GM12878 (cell line): ENCODE data around the gene WDFY4. TPM values are rescaled to one million over a fixed set of nuclear protein-coding genes. Genes with fewer than 3 reads are reported as not detected.

Source experiments
- ATAC-seq: fragments of 200-7000 bp; cut with Tn5 transposase; 3 replicates; pipeline ENCODE4 v1.9.1; 2020; ENCODE audit warnings: mild to moderate bottlenecking, moderate library complexity
- BruUV-seq: library from RNA; stranded (reverse); fragments of 400-500 nt; replicated peaks from 2 replicates; lab custom pipeline; 2021; lab: Mats Ljungman, UMichigan
- CTCF ChIA-PET: fragments of 300-600 bp; sonication (Branson Sonifier 250); formaldehyde crosslinking; extraction: SDS; loops from one replicate; lab custom pipeline; 2021; ENCODE audit warnings: inconsistent platforms; lab: Yijun Ruan, JAX
- POLR2A ChIA-PET: fragments of 350-600 bp; formaldehyde crosslinking; extraction: SDS; loops from one replicate; lab custom pipeline; 2021; ENCODE audit warnings: inconsistent platforms; lab: Charles Lee
- RAD21 ChIA-PET: fragments of 300-600 bp; sonication (Branson Sonifier 250); formaldehyde crosslinking; loops from one replicate; lab custom pipeline; 2023; ENCODE audit warnings: antibody characterized with exemption; ENCODE audit not compliant: unreplicated experiment; lab: Charles Lee
- SMC1A ChIA-PET: fragments of 300-600 bp; sonication (Branson Sonifier 250); formaldehyde crosslinking; loops from one replicate; lab custom pipeline; 2023; ENCODE audit not compliant: unreplicated experiment, uncharacterized antibody; lab: Charles Lee
- DNase-seq: peaks from one replicate; pipeline ENCODE4 v3.0.0-alpha.2; 2011; ENCODE audit warnings: low read depth, low spot score
- FAIRE-seq: peaks from 3 replicates; lab custom pipeline; 2011; peaks lifted over from hg19 to GRCh38; lab: Jason Lieb, UNC
- H2AFZ ChIP-seq: 2 replicates; pipeline ENCODE4 v1.6.0; 2011; ENCODE audit warnings: low read depth, low read length, control low read depth; ENCODE audit not compliant: control insufficient read depth
- H3K27ac ChIP-seq: 2 replicates; pipeline ENCODE4 v1.5.1; 2011; ENCODE audit warnings: control low read depth; ENCODE audit not compliant: control insufficient read depth, insufficient read depth
- H3K27me3 ChIP-seq, 2 experiments: replicated peaks in 1 of 2; 2 replicates each; pipeline versions ENCODE4 v1.6.0 to v1.6.1; 2011; ENCODE audit warnings: low read length in 1 of 2; ENCODE audit not compliant: control insufficient read depth in 2 of 2, insufficient read depth in 2 of 2
- H3K36me3 ChIP-seq, 2 experiments: 2 replicates each; pipeline ENCODE4 v1.5.1; 2011; ENCODE audit warnings: low read length in 1 of 2; ENCODE audit not compliant: control insufficient read depth in 2 of 2, insufficient read depth in 2 of 2
- H3K4me1 ChIP-seq: 2 replicates; pipeline ENCODE4 v1.6.1; 2011; ENCODE audit warnings: mild to moderate bottlenecking, low read length, moderate library complexity, mixed read lengths; ENCODE audit not compliant: control insufficient read depth, insufficient read depth
- H3K4me2 ChIP-seq: 2 replicates; pipeline ENCODE4 v1.6.0; 2011; ENCODE audit warnings: control low read depth; ENCODE audit not compliant: control insufficient read depth, insufficient read depth
- H3K4me3 ChIP-seq: fragments of 200-600 bp; sonication (generic); 2 replicates; pipeline ENCODE4 v1.5.1; 2016
- H3K79me2 ChIP-seq: 2 replicates; pipeline ENCODE4 v1.6.0; 2011; ENCODE audit warnings: low read length; ENCODE audit not compliant: control insufficient read depth, insufficient read depth
- H3K9ac ChIP-seq: 2 replicates; pipeline ENCODE4 v1.8.0; 2011; ENCODE audit warnings: low read length, control low read depth, mixed read lengths; ENCODE audit not compliant: control insufficient read depth, insufficient read depth
- H3K9me3 ChIP-seq: replicated peaks from 3 replicates; pipeline ENCODE4 v1.5.1; 2011; ENCODE audit warnings: mild to moderate bottlenecking, low read length; ENCODE audit not compliant: control insufficient read depth, insufficient read depth
- H4K20me1 ChIP-seq: 2 replicates; pipeline ENCODE4 v1.6.0; 2011; ENCODE audit not compliant: control insufficient read depth, insufficient read depth
- ATF7 ChIP-seq: fragments of 450-650 bp; IDR thresholded peaks from 2 replicates; pipeline ENCODE4 v1.6.1; 2016; ENCODE audit warnings: low read depth, mild to moderate bottlenecking
- BACH1 ChIP-seq: fragments of 450-650 bp; IDR thresholded peaks from 2 replicates; pipeline ENCODE4 v1.6.1; 2017; ENCODE audit warnings: mild to moderate bottlenecking, borderline replicate concordance
- BHLHE40 ChIP-seq, 2 experiments: fragments of 450-650 bp in 1 of 2; IDR thresholded peaks; 2 replicates each; pipeline ENCODE4 v1.6.1; 2011 to 2017; ENCODE audit warnings: low read depth in 2 of 2, borderline replicate concordance in 1 of 2, improper control_type of control experiment in 1 of 2, low read length in 1 of 2, mild to moderate bottlenecking in 1 of 2
- CHD1 ChIP-seq: IDR thresholded peaks from 2 replicates; pipeline ENCODE4 v1.6.1; 2012; ENCODE audit warnings: low read depth, low read length, improper control_type of control experiment
- MTA2 ChIP-seq: fragments of 450-650 bp; IDR thresholded peaks from 2 replicates; pipeline ENCODE4 v1.6.1; 2016; ENCODE audit warnings: low read depth, mild to moderate bottlenecking, moderate library complexity
- PAX8 ChIP-seq: fragments of 450-650 bp; IDR thresholded peaks from 2 replicates; pipeline ENCODE4 v1.6.1; 2017; ENCODE audit warnings: mild to moderate bottlenecking, moderate library complexity
- SKIL ChIP-seq: fragments of 450-650 bp; IDR thresholded peaks from 2 replicates; pipeline ENCODE4 v1.6.1; 2017; ENCODE audit warnings: mild to moderate bottlenecking, low read depth, inconsistent platforms; ENCODE audit not compliant: poor library complexity, severe bottlenecking
- SRF ChIP-seq, 2 experiments: IDR thresholded peaks; 2 replicates each; pipeline ENCODE4 v1.6.1; 2011; ENCODE audit warnings: low read depth in 2 of 2, low read length in 2 of 2, mild to moderate bottlenecking in 1 of 2, moderate library complexity in 1 of 2
- ZBED1 ChIP-seq: IDR thresholded peaks from 2 replicates; pipeline ENCODE4 v1.6.1; 2016; ENCODE audit warnings: borderline replicate concordance
- ZZZ3 ChIP-seq: IDR thresholded peaks from 2 replicates; pipeline ENCODE4 v1.6.1; 2011; ENCODE audit warnings: low read depth; ENCODE audit not compliant: control insufficient read depth, insufficient read length
- WGBS: methylation state at CpG from one replicate; pipeline ENCODE4 v1.1.6; 2016; ENCODE audit warnings: low lambda C conversion rate; ENCODE audit not compliant: insufficient replicate concordance, insufficient coverage; ENCODE audit errors: missing lambda C conversion rate; 5-methylcytosine and 5-hydroxymethylcytosine counted together
- in situ Hi-C: fragments of 300-500 bp; cut with MboI; formaldehyde crosslinking; loops from 9 replicates; pipeline ENCODE4 v1.14.3; 2018; ENCODE audit warnings: mixed read lengths
- intact Hi-C: fragments of 100-400 bp; cut with micrococcal nuclease; formaldehyde crosslinking; loops from one replicate; pipeline ENCODE4 v1.14.2; 2022; ENCODE audit not compliant: unreplicated experiment
- polyA plus RNA-seq, 11 experiments: library from polyadenylated mRNA; depleted of rRNA in 4 of 11; unstranded in 6 of 11; stranded (reverse) in 5 of 11; fragments of >200 nt; fragmentation: Nextera tagmentation in 4 of 11; fragmentation: Illumina TruSeq in 1 of 11; extraction: Ambion mirVana in 4 of 11; extraction: Trizol in 1 of 11; gene quantifications; 1 replicate in 1 of 11; 2 replicates in 10 of 11; pipeline versions ENCODE4 v1.2.1 to v1.2.3, GENCODE V29; 2011 to 2016; ENCODE audit warnings: inconsistent platforms in 2 of 11, missing spikeins in 2 of 11, low read depth in 1 of 11
- total RNA-seq, 4 experiments: library from RNA; depleted of rRNA in 3 of 4; stranded (reverse); fragments of >200 nt in 3 of 4; fragmentation: Illumina TruSeq in 1 of 4; extraction: Trizol in 1 of 4; gene quantifications; 2 replicates each; pipeline versions ENCODE4 v1.2.1 to v1.2.3, GENCODE V29; 2013 to 2021
- TF ChIP-seq, protein P1 (sequence below): fragments of 450-650 bp; IDR thresholded peaks from 2 replicates; pipeline ENCODE4 v1.6.1; 2017; ENCODE audit warnings: low read depth, mild to moderate bottlenecking, moderate library complexity
- TF ChIP-seq, protein P2 (sequence below): fragments of 450-650 bp; conservative IDR thresholded peaks from 2 replicates; pipeline ENCODE4 v1.6.1; 2017; ENCODE audit warnings: mild to moderate bottlenecking, moderate library complexity

WDFY4 gene
- total and polyA plus RNA-seq, 10 of the 15 experiments (the other 5 are each of a cell fraction or from before 2014, with no cell fraction given) = 13.5 to 132 (median 47.3) TPM

DNA sequence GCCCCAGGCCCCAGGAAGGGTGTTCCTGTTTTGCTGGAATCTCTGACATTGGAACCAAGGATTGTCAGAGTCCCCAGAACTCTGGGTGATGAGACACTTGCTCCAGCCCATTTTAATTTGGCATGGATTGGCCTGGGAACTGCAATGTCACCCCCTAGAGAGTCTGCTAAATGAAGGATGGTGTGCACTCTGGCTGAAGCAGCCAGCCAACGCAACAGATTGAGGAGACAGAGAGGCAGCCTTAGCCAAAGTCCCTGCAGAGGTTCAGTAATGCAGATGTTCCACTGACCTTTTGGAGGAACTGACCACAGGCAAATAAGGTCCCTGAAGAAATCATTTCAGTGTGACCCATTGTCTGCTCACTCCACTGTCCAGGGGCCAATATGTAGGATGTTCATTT lies 241.6 kb downstream of the WDFY4 start (continued):
- TF ChIP-seq SKIL (no peak), ATF7 (no peak)

DNA sequence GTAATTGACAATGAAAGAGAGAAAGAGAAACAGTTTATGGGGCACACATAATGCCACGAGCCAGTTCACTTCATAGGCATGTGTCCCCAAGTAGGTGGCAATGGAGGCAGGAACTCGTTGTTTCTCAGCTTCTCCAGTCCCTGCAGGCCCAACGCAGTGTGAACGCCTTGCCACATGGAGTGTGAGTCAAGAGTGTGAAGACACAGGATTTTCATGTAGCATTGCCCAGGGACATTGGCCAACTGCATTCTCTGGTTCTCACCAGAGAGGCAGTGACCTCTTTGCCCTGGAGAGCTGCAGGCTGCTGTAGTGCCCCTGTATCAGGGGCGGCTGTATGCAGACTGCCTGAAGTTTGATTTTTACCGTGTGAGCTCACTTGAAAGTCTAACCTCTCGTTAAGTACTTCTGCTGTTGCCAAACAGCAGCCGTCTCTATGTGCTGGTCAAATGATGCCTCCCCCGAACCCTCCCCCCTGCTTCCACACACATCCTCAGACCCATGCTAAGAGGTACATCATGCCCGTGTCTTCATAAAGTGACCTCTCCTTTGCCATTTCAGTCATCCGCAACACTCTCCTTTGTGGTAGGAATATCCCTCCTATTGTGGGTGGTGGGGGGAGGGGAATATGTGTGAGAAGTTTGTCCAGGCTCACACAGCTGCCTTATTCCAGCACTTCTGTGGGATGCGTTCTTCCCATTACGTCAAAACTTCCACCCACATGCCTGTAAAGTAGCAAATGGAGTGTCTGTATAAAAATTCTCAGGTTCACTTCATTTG lies 242.3 kb downstream of the WDFY4 start:
- RAD21 ChIA-PET = no interaction called here
- FAIRE-seq = no peak
- CTCF ChIA-PET = no interaction called here

More for the DNA sequence above, 242.3 kb downstream of the WDFY4 start:
- Histone ChIP-seq H2AFZ (no peak overlapping the region), H3K9me3 (no peaks in the 10 kb centered on the region), H3K27ac (no peak overlapping the region), H3K79me2 (no peaks in the 10 kb centered on the region), H3K4me1 (no peaks in the 10 kb centered on the region), H3K27me3 (no peaks in the 10 kb centered on the region), H4K20me1 (no peaks in the 10 kb centered on the region), H3K36me3 (peaks cover 3 to 11% of the 10 kb centered on the region in 2 experiments; a peak in 3 of 4 replicates), H3K9ac (no peak overlapping the region), H3K4me3 (no peak overlapping the region), H3K4me2 (no peak overlapping the region)
- BruUV-seq = no TSS peak
- WGBS = 91% methylated on average over 13 of the region's 13 CpGs
- no peak for DNase-seq
- TF ChIP-seq PAX8 (no peak), BHLHE40 (IDR thresholded peaks at IDR 0.05; ENCODE audit: borderline replicate concordance in 1 of 2, low read depth in 2 of 2, low read length in 1 of 2) (no peak), BACH1 (no peak), ZZZ3 (no peak), ZBED1 (no peak), MTA2 (no peak), SRF (IDR thresholded peaks at IDR 0.05; ENCODE audit: low read depth in 2 of 2, low read length in 2 of 2) (no peak), CHD1 (no peak)
- TF ChIP-seq, protein P1, sequence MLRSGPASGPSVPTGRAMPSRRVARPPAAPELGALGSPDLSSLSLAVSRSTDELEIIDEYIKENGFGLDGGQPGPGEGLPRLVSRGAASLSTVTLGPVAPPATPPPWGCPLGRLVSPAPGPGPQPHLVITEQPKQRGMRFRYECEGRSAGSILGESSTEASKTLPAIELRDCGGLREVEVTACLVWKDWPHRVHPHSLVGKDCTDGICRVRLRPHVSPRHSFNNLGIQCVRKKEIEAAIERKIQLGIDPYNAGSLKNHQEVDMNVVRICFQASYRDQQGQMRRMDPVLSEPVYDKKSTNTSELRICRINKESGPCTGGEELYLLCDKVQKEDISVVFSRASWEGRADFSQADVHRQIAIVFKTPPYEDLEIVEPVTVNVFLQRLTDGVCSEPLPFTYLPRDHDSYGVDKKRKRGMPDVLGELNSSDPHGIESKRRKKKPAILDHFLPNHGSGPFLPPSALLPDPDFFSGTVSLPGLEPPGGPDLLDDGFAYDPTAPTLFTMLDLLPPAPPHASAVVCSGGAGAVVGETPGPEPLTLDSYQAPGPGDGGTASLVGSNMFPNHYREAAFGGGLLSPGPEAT = no peak
- TF ChIP-seq, protein P2, sequence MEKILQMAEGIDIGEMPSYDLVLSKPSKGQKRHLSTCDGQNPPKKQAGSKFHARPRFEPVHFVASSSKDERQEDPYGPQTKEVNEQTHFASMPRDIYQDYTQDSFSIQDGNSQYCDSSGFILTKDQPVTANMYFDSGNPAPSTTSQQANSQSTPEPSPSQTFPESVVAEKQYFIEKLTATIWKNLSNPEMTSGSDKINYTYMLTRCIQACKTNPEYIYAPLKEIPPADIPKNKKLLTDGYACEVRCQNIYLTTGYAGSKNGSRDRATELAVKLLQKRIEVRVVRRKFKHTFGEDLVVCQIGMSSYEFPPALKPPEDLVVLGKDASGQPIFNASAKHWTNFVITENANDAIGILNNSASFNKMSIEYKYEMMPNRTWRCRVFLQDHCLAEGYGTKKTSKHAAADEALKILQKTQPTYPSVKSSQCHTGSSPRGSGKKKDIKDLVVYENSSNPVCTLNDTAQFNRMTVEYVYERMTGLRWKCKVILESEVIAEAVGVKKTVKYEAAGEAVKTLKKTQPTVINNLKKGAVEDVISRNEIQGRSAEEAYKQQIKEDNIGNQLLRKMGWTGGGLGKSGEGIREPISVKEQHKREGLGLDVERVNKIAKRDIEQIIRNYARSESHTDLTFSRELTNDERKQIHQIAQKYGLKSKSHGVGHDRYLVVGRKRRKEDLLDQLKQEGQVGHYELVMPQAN = no peak
- ATAC-seq = no peak
- ChIA-PET POLR2A (no interaction called here), SMC1A (interaction anchor here (1.3 kb wide), 1 partner anchor 22 kb away, joined by 3 read pairs; no protein-coding TSS in a partner anchor)
- in situ Hi-C loops (no loop called here), intact Hi-C loops (no loop called here)
